ENCODE measurements around the gene HSCB.
"Not testable (repeated sequence)": the region's sequence is repeated elsewhere in the genome, so short reads cannot be mapped to it uniquely, and the experiment has no call there.

Gene HSCB

GRCh38 chr22:28741200-28741784, 547 bp upstream of the HSCB start:
- DNase-seq: no peak

- no peak for DNase-seq
These were observed 723 bp downstream of the HSCB start for GRCh38 chr22:28742562-28742962.

- DNase-seq: no peak
These were observed 2.0 kb downstream of the HSCB start for GRCh38 chr22:28743852-28744251.

GRCh38 chr22:28750471-28750881, 8.6 kb downstream of the HSCB start:
- DNase-seq: no peak

- not testable (repeated sequence) for DNase-seq
These were observed 12.7 kb downstream of the HSCB start for GRCh38 chr22:28754512-28754911.

- DNase-seq: no peak
These were observed 18.2 kb downstream of the HSCB start for GRCh38 chr22:28759861-28760560.

- DNase-seq: no peak
These were observed 19.6 kb downstream of the HSCB start for GRCh38 chr22:28761449-28761755.

- not testable (repeated sequence) for DNase-seq
These were observed 20.2 kb downstream of the HSCB start for GRCh38 chr22:28762000-28762399.

GRCh38 chr22:28766628-28767027, 24.8 kb downstream of the HSCB start:
- DNase-seq: no peak

GRCh38 chr22:28768701-28769393, 27.0 kb downstream of the HSCB start:
- peak; percentile 33 for DNase-seq

GRCh38 chr22:28769394-28770085, 27.7 kb downstream of the HSCB start:
- no peak for DNase-seq

GRCh38 chr22:28771195-28771791, 29.5 kb downstream of the HSCB start:
- DNase-seq: no peak

- DNase-seq: peak; percentile 95
These were observed 31.0 kb downstream of the HSCB start, which contains the start of gene CCDC117 for GRCh38 chr22:28772633-28773460. Gene CCDC117 (plus strand): TSS chr22:28772695. CDS start chr22:28772850, 155 bp downstream.

GRCh38 chr22:28773461-28773867, 31.6 kb downstream of the HSCB start:
- peak; percentile 31 for DNase-seq

GRCh38 chr22:28774378-28774777, 32.5 kb downstream of the HSCB start:
- DNase-seq: no peak

- no peak for DNase-seq
These were observed 38.0 kb downstream of the HSCB start for GRCh38 chr22:28779833-28780232.

- no peak for DNase-seq
These were observed 38.5 kb downstream of the HSCB start for GRCh38 chr22:28780296-28780695.

- no peak for DNase-seq
These were observed 42.2 kb downstream of the HSCB start for GRCh38 chr22:28783786-28784671.

GRCh38 chr22:28788601-28789000, 46.8 kb downstream of the HSCB start:
- no peak for DNase-seq

- DNase-seq: no peak
These were observed 49.3 kb downstream of the HSCB start for GRCh38 chr22:28791124-28791523.

- no peak for DNase-seq
These were observed 50.1 kb downstream of the HSCB start for GRCh38 chr22:28791841-28792490.
